Osteoblast (primary cell): ENCODE measurements around the gene TAF1A. TPM values are rescaled to one million over a fixed set of nuclear protein-coding genes. Genes with fewer than 3 reads are reported as not detected.

Experiments used
- DNase-seq: peaks from one replicate; pipeline ENCODE4 v3.0.0; 2011; ENCODE audit warnings: low spot score, mixed read lengths; ENCODE audit not compliant: insufficient read length; ENCODE audit errors: missing footprints
- H2AFZ ChIP-seq: 2 replicates; pipeline ENCODE4 v1.6.0; 2011; ENCODE audit warnings: mild to moderate bottlenecking, low read length
- H3K27ac ChIP-seq: 2 replicates; pipeline ENCODE4 v1.5.1; 2011; ENCODE audit warnings: mild to moderate bottlenecking, low read depth, low read length, moderate library complexity
- H3K27me3 ChIP-seq: 2 replicates; pipeline ENCODE4 v1.6.0; 2012; ENCODE audit warnings: mild to moderate bottlenecking, control low read depth, inconsistent platforms, low read length, moderate library complexity; ENCODE audit not compliant: insufficient read depth
- H3K36me3 ChIP-seq: 2 replicates; pipeline ENCODE4 v1.5.1; 2011; ENCODE audit warnings: mild to moderate bottlenecking, low read length, control low read depth, moderate library complexity; ENCODE audit not compliant: insufficient read depth
- H3K4me1 ChIP-seq: 2 replicates; pipeline ENCODE4 v1.5.1; 2011; ENCODE audit warnings: mild to moderate bottlenecking, low read length, control low read depth, moderate library complexity; ENCODE audit not compliant: insufficient read depth
- H3K4me2 ChIP-seq: 2 replicates; pipeline ENCODE4 v1.6.0; 2011; ENCODE audit warnings: mild to moderate bottlenecking, low read length; ENCODE audit not compliant: insufficient read depth
- H3K4me3 ChIP-seq: fragments of 200-600 bp; sonication (generic); 3 replicates; pipeline ENCODE4 v1.5.1; 2012; ENCODE audit warnings: mild to moderate bottlenecking, low read length, inconsistent platforms; ENCODE audit not compliant: insufficient read depth
- H3K79me2 ChIP-seq: 2 replicates; pipeline ENCODE4 v1.6.0; 2012; ENCODE audit warnings: mild to moderate bottlenecking, low read length, control low read depth, inconsistent platforms; ENCODE audit not compliant: insufficient read depth
- H3K9me3 ChIP-seq: 2 replicates; pipeline ENCODE4 v1.5.1; 2011; ENCODE audit warnings: low read depth, low read length, control low read depth
- H4K20me1 ChIP-seq: 2 replicates; pipeline ENCODE4 v1.6.0; 2012; ENCODE audit warnings: mild to moderate bottlenecking, low read length, control low read depth; ENCODE audit not compliant: insufficient read depth
- CTCF ChIP-seq: IDR thresholded peaks from 2 replicates; pipeline ENCODE4 v1.5.1; 2011; ENCODE audit warnings: mild to moderate bottlenecking, low read depth, low read length, moderate library complexity; ENCODE audit errors: extremely low read depth
- total RNA-seq: library from RNA; depleted of rRNA; stranded (reverse); fragments of >200 nt; gene quantifications from 2 replicates; pipeline ENCODE4 v1.2.3, GENCODE V29; 2012

Gene TAF1A
- total RNA-seq, 1 donor, result 9.4 TPM

- DNase-seq, result peak; percentile 37
- Histone ChIP-seq H3K79me2 (peaks cover 23% of the 10 kb centered on the region), H3K4me1 (peaks cover 26% of the 10 kb centered on the region), H2AFZ (peak overlapping the region; percentile 73), H3K4me2 (no peak overlapping the region), H3K9me3 (no peaks in the 10 kb centered on the region), H3K36me3 (peaks cover 3% of the 10 kb centered on the region), H4K20me1 (no peaks in the 10 kb centered on the region), H3K27ac (no peak overlapping the region), H3K27me3 (no peaks in the 10 kb centered on the region), H3K4me3 (no peak overlapping the region)
- no peak for TF ChIP-seq CTCF
These were observed 2.4 kb upstream of the TAF1A start for GRCh38 chr1:222592171-222592570.

DNA sequence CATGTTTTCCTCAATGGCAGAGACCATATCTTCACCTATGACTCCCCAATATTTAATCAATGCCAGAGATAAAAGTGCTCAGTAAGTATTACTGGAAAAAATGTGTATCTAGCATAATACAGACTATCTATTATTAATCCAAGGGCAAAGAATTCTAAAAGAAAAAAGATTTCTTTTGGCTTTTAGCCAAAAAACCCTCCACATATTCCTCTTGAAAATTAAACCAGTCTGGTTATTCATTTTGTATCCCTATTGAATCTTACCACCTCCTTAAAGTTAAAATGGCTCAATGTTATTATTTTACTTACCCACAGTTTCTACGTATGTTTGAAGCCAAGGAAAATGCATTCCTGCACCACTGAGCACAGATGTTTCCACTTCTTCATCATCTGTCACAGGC lies 1.6 kb downstream of the TAF1A start:
- H3K4me3 ChIP-seq, result no peak overlapping the region
- peaks cover 37% of the 10 kb centered on the region for H3K79me2 ChIP-seq
- no peaks in the 10 kb centered on the region for H4K20me1 ChIP-seq
- no peak for TF ChIP-seq CTCF
- no peak for DNase-seq
- no peak overlapping the region for H3K27ac ChIP-seq
- H3K36me3 ChIP-seq, result peaks cover 25% of the 10 kb centered on the region
- H3K27me3 ChIP-seq, result no peaks in the 10 kb centered on the region
- peak overlapping the region; percentile 92 for H3K4me2 ChIP-seq
- H3K4me1 ChIP-seq, result peaks cover 26% of the 10 kb centered on the region
- no peak overlapping the region for H2AFZ ChIP-seq
- H3K9me3 ChIP-seq, result no peaks in the 10 kb centered on the region

DNA sequence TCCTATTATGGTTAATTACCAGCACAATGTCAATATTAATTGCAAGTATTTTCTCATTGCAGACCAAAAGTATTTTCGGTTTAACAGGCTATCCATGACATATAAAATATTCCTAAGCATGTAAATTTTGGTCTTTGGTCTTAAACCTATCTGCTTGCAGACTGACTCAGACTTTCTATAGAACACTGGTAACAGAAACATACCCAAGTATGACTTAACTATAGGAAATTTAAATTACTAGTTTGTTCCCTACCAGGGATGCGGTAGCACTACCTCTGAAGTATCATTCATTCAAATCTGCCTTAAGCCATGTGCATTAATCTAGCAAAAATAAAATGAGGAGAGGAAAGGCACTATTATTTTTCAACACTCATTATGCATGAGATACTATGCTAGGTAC lies 2.9 kb downstream of the TAF1A start:
- no peak overlapping the region for H3K27ac ChIP-seq
- peaks cover 33% of the 10 kb centered on the region for H3K36me3 ChIP-seq
- no peaks in the 10 kb centered on the region for H3K9me3 ChIP-seq
- no peak overlapping the region for H3K4me2 ChIP-seq
- no peaks in the 10 kb centered on the region for H3K27me3 ChIP-seq
- no peak for DNase-seq
- no peak overlapping the region for H2AFZ ChIP-seq
- peaks cover 25% of the 10 kb centered on the region for H3K4me1 ChIP-seq
- H3K79me2 ChIP-seq, result peaks cover 41% of the 10 kb centered on the region
- H3K4me3 ChIP-seq, result no peak overlapping the region
- H4K20me1 ChIP-seq, result no peaks in the 10 kb centered on the region
- no peak for TF ChIP-seq CTCF

DNA sequence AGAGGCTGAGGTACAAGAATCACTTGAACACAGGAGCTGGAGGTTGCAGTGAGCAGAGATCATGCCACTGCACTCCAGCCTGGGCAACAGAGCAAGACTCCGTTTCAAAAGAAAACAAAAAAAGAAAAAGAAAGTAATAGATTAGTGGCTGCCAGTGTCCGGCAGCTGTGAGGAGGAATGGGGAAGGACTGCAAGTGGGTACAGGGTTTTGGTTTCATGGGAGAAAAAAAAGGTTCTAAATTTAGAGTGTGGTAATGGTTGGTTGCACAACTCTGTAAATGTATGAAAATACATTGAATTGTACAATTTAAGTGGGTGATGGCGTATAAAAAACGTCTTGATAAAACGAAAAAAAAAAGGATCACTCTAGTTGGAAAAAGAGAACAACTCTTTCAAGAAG lies 6.7 kb downstream of the TAF1A start:
- Histone ChIP-seq H3K27me3 (no peaks in the 10 kb centered on the region), H3K27ac (no peak overlapping the region), H3K9me3 (no peaks in the 10 kb centered on the region), H3K4me2 (no peak overlapping the region), H4K20me1 (peaks cover 3% of the 10 kb centered on the region), H3K4me1 (peaks cover 7% of the 10 kb centered on the region), H3K79me2 (peaks cover 24% of the 10 kb centered on the region), H3K36me3 (peaks cover 33% of the 10 kb centered on the region), H2AFZ (no peak overlapping the region), H3K4me3 (no peak overlapping the region)
- TF ChIP-seq CTCF, result no peak
- no peak for DNase-seq
